CD4-positive, alpha-beta T cell (primary cell): Measurements from ENCODE around the gene RABEP2. TPM values are rescaled to one million over a fixed set of nuclear protein-coding genes. Genes with fewer than 3 reads are reported as not detected.

Source experiments
- ATAC-seq: fragments of 200-7000 bp; cut with Tn5 transposase; one replicate; pipeline ENCODE4 v1.10.0; 2022; ENCODE audit warnings: mild to moderate bottlenecking; ENCODE audit not compliant: poor library complexity
- CTCF ChIA-PET: fragments of 350-600 bp; sonication (Branson Sonifier 250); formaldehyde crosslinking; loops from one replicate; lab custom pipeline; 2021; ENCODE audit warnings: antibody characterized with exemption, inconsistent platforms; lab: Charles Lee
- POLR2A ChIA-PET: fragments of 350-600 bp; sonication (Branson Sonifier 250); formaldehyde crosslinking; loops from one replicate; lab custom pipeline; 2021; ENCODE audit warnings: antibody characterized with exemption, inconsistent platforms; lab: Charles Lee
- DNase-seq, 14 experiments: peaks; one replicate each; pipeline ENCODE4 v3.0.0-alpha.2; 2013 to 2020; ENCODE audit warnings: mixed read lengths in 2 of 14
- H3K27ac ChIP-seq, 2 donors: one replicate each; pipeline versions ENCODE4 v1.5.1 to v1.7.0; 2013; ENCODE audit warnings: low read length in 2 of 2, low read depth in 1 of 2, mild to moderate bottlenecking in 1 of 2
- H3K27me3 ChIP-seq, 2 experiments: 1 replicate in 1 of 2; 2 replicates in 1 of 2; pipeline versions ENCODE4 v1.6.1 to v1.7.0; 2013; ENCODE audit warnings: low read length in 2 of 2, control low read depth in 1 of 2, mild to moderate bottlenecking in 1 of 2, moderate library complexity in 1 of 2; ENCODE audit not compliant: insufficient read depth in 2 of 2, control insufficient read depth in 1 of 2
- H3K36me3 ChIP-seq: one replicate; pipeline ENCODE4 v1.6.1; 2013; ENCODE audit warnings: low read length, control low read depth; ENCODE audit not compliant: insufficient read depth
- H3K4me1 ChIP-seq: one replicate; pipeline ENCODE4 v1.6.1; 2013; ENCODE audit warnings: low read length, control low read depth; ENCODE audit not compliant: insufficient read depth
- H3K4me3 ChIP-seq: one replicate; pipeline ENCODE4 v1.5.1; 2013; ENCODE audit warnings: mild to moderate bottlenecking, low read length, moderate library complexity
- H3K9me3 ChIP-seq, 2 experiments: 1 replicate in 1 of 2; 2 replicates in 1 of 2; pipeline versions ENCODE4 v1.6.1 to v1.7.0; 2013; ENCODE audit warnings: low read length in 2 of 2, mild to moderate bottlenecking in 2 of 2, control low read depth in 1 of 2, moderate library complexity in 1 of 2; ENCODE audit not compliant: control insufficient read depth in 1 of 2, insufficient read depth in 1 of 2
- H3K27ac Mint-ChIP-seq: one replicate; pipeline ENCODE4 v1.8.0; 2020; ENCODE audit warnings: mixed read lengths
- H3K27me3 Mint-ChIP-seq: one replicate; pipeline ENCODE4 v1.8.0; 2021; ENCODE audit warnings: mixed read lengths
- H3K36me3 Mint-ChIP-seq: one replicate; pipeline ENCODE4 v1.8.0; 2021; ENCODE audit warnings: low read depth, mixed read lengths
- H3K4me1 Mint-ChIP-seq: one replicate; pipeline ENCODE4 v1.8.0; 2021; ENCODE audit warnings: low read depth, mixed read lengths
- H3K4me3 Mint-ChIP-seq: one replicate; pipeline ENCODE4 v1.8.0; 2020; ENCODE audit warnings: mild to moderate bottlenecking, mixed read lengths
- H3K9me3 Mint-ChIP-seq: one replicate; pipeline ENCODE4 v1.8.0; 2020; ENCODE audit warnings: mixed read lengths
- intact Hi-C, 2 experiments: fragments of 100-400 bp; cut with DNase I in 1 of 2; cut with micrococcal nuclease in 1 of 2; formaldehyde crosslinking; loops; one replicate each; pipeline versions ENCODE4 v1.15.1 to v1.9.0; 2023 to 2025; cut with DNase I, micrococcal nuclease
- total RNA-seq, 174 experiments: library from RNA in 2 of 174; stranded (reverse) in 2 of 174; gene quantifications; one replicate each; pipeline ENCODE4 v1.2.3 and lab custom pipeline; 2021 to 2026
- TF ChIP-seq, protein P1 (sequence below): fragments of 200-600 bp; IDR thresholded peaks from one replicate; pipeline ENCODE4 v1.8.0; 2022; ENCODE audit warnings: antibody characterized with exemption, mild to moderate bottlenecking

The RABEP2 gene
- total RNA-seq, 2 experiments from 2014 or later = 23.3 to 23.4 TPM

DNA sequence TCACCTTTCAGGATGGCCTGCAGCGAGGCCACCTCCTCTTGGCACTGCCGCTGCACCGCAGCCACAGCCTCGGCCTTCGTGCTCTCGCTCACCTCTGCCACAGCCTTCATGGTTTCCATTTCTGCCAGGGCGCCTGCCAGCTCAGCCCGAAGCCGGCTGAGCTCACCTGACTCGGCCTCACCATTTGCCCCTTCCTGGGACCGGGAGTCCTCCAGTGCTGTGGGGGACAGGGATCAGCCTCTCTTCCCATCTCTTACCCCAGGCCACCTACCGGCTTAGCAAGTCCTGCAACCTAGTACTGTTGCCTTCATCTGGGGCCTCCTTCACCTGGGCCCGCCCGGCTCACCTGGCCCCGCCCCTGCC lies 658 bp downstream of the RABEP2 start:
- Mint-ChIP-seq H3K9me3 (no peaks in the 10 kb centered on the region), H3K4me3 (peak overlapping the region; percentile 91), H3K27ac (peak overlapping the region; percentile 97), H3K4me1 (peaks cover 20% of the 10 kb centered on the region), H3K27me3 (no peaks in the 10 kb centered on the region), H3K36me3 (peaks cover 42% of the 10 kb centered on the region)
- ATAC-seq (no peak), DNase-seq (no peak)
- peak overlapping the region; percentile 93 to 98 for H3K27ac ChIP-seq
- peaks cover 14% of the 10 kb centered on the region for H3K36me3 ChIP-seq
- TF ChIP-seq, protein P1, sequence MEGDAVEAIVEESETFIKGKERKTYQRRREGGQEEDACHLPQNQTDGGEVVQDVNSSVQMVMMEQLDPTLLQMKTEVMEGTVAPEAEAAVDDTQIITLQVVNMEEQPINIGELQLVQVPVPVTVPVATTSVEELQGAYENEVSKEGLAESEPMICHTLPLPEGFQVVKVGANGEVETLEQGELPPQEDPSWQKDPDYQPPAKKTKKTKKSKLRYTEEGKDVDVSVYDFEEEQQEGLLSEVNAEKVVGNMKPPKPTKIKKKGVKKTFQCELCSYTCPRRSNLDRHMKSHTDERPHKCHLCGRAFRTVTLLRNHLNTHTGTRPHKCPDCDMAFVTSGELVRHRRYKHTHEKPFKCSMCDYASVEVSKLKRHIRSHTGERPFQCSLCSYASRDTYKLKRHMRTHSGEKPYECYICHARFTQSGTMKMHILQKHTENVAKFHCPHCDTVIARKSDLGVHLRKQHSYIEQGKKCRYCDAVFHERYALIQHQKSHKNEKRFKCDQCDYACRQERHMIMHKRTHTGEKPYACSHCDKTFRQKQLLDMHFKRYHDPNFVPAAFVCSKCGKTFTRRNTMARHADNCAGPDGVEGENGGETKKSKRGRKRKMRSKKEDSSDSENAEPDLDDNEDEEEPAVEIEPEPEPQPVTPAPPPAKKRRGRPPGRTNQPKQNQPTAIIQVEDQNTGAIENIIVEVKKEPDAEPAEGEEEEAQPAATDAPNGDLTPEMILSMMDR = no peak
- ChIA-PET CTCF (interaction anchor here (1.1 to 8.3 kb wide), 3 partner anchors 20 to 78 kb away, joined by 3 to 34 read pairs (median 4); partner anchors contain the start of genes SH2B1 and TUFM), POLR2A (interaction anchor here (0.6 to 3.7 kb wide), 11 partner anchors 12 to 101 kb away, joined by 3 to 33 read pairs (median 9); partner anchors contain the start of genes ATXN2L, NFATC2IP, SH2B1 and TUFM)
- peaks cover 14% of the 10 kb centered on the region for H3K4me1 ChIP-seq
- peak overlapping the region; percentile 92 for H3K4me3 ChIP-seq
- H3K9me3 ChIP-seq = no peaks in the 10 kb centered on the region
- H3K27me3 ChIP-seq = no peaks in the 10 kb centered on the region
- intact Hi-C loops = loop anchor here in 1 of 2 experiments (1.0 to 2.0 kb wide), 2 partner anchors 44 to 78 kb away; partner anchors contain the start of gene TUFM

DNA sequence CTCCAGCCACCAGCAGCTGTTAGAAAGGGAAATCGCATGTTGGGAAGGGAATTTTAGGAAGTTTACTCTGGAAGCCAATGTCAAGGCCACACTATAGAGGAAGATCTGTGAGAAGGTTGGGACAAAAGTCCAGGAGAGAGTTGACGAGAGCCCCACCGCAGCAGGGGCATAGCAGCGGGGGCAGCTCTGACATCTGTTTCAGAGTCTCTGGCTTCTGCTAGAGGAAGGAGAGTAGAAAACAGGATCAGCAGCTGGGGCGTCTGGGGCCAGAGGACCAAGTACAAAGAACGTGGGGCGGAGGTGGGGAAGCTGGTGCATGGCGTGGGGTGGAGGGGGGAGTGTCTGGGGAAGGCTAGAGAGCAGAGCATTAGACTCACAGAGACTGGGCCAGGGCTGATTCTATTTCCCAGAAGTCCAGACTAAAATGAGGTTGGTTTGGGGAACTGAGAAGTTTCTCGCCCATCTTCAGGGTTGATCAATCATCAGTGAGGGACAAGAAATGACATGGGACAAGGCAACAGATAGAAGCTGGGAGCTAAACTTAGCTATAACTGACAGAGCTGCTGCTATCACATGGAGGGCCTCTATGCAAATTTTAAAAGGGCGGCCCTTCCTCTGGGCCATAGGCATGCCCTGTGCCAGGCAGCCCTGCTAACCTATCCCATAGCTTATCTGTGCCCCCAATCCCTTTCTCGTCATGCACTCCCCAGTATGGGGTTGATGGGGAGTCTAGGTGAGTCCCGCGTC lies 1.2 kb downstream of the RABEP2 start:
- TF ChIP-seq, protein P1 = no peak
- ATAC-seq (no peak), DNase-seq (no peak)
- Mint-ChIP-seq H3K27me3 (no peaks in the 10 kb centered on the region), H3K9me3 (no peaks in the 10 kb centered on the region), H3K4me1 (peaks cover 20% of the 10 kb centered on the region), H3K27ac (peak overlapping the region; percentile 97), H3K4me3 (peak overlapping the region; percentile 91), H3K36me3 (peaks cover 47% of the 10 kb centered on the region)
- Histone ChIP-seq H3K4me1 (peaks cover 14% of the 10 kb centered on the region), H3K9me3 (no peaks in the 10 kb centered on the region), H3K27me3 (no peaks in the 10 kb centered on the region), H3K27ac (peak overlapping the region in 1 of 2 donors; percentile 93), H3K36me3 (peaks cover 18% of the 10 kb centered on the region), H3K4me3 (peak overlapping the region; percentile 92)
- POLR2A ChIA-PET = interaction anchor here (0.6 to 3.3 kb wide), 6 partner anchors 12 to 1299 kb away, joined by 3 to 33 read pairs (median 4); partner anchors contain the start of genes ATXN2L, NFATC2IP and SH2B1
- intact Hi-C loops = loop anchor here in 1 of 2 experiments (1.0 to 2.0 kb wide), 2 partner anchors 43 to 78 kb away; partner anchors contain the start of gene TUFM
- CTCF ChIA-PET = interaction anchor here (1.1 to 8.3 kb wide), 3 partner anchors 21 to 78 kb away, joined by 3 to 34 read pairs (median 4); partner anchors contain the start of genes SH2B1 and TUFM

DNA sequence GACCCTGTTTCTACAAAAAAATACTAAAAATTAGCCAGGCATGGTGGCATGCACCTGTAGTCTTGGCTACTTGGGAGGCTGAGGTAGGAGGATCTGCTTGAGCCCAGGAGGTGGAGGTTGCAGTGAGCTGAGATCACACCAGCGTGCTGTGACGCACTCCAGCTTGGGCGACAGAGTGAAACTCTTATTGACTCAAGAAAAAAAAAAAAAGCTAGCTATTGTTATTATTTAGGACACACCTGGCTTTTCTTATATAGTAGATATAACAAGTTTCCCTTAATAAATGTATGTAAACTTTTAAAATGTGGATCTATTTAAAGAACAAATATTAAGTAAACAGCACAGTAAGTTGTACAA lies 1.8 kb downstream of the RABEP2 start:
- TF ChIP-seq, protein P1 = no peak
- H3K27ac ChIP-seq = no peak overlapping the region
- Mint-ChIP-seq H3K4me1 (peaks cover 20% of the 10 kb centered on the region), H3K36me3 (peaks cover 49% of the 10 kb centered on the region), H3K27me3 (no peaks in the 10 kb centered on the region), H3K9me3 (no peaks in the 10 kb centered on the region), H3K27ac (peak overlapping the region; percentile 97), H3K4me3 (peak overlapping the region; percentile 91)
- intact Hi-C loops = no loop called here
- H3K4me1 ChIP-seq = peaks cover 14% of the 10 kb centered on the region
- H3K9me3 ChIP-seq = no peaks in the 10 kb centered on the region
- H3K4me3 ChIP-seq = no peak overlapping the region
- ChIA-PET POLR2A (interaction anchor here (0.6 to 1.3 kb wide), 2 partner anchors 13 to 1298 kb away, joined by 3 read pairs; no protein-coding TSS in a partner anchor), CTCF (interaction anchor here (0.9 to 8.3 kb wide), 2 partner anchors 22 to 51 kb away, joined by 3 to 34 read pairs; no protein-coding TSS in a partner anchor)
- no peak for ATAC-seq
- no peak for DNase-seq
- H3K36me3 ChIP-seq = peaks cover 24% of the 10 kb centered on the region
- H3K27me3 ChIP-seq = no peaks in the 10 kb centered on the region
